Adrenal gland (tissue), 5 donors: Measurements from ENCODE around the gene LAMB1.

Source experiments
- CTCF ChIP-seq, 6 experiments: fragments of 450-650 bp in 4 of 6; fragments of 200-600 bp in 2 of 6; sonication (generic) in 1 of 6; IDR thresholded peaks; 1 replicate in 5 of 6; 2 replicates in 1 of 6; pipeline versions ENCODE4 v1.5.1 to v1.8.0; 2016 to 2021; ENCODE audit warnings: antibody characterized with exemption in 6 of 6, mild to moderate bottlenecking in 2 of 6, moderate library complexity in 1 of 6
- POLR2A ChIP-seq, 2 donors: fragments of 450-650 bp; IDR thresholded peaks; one replicate each; pipeline ENCODE4 v1.6.1; 2017; ENCODE audit warnings: antibody characterized with exemption in 2 of 2, mild to moderate bottlenecking in 2 of 2, moderate library complexity in 1 of 2
- donor health status: DM: no; HTN: no; CAD: no.

- TF ChIP-seq CTCF (IDR thresholded peaks at IDR 0.05) (no peak), POLR2A (IDR thresholded peaks at IDR 0.05) (no peak)
Observed at GRCh38 chr7:107900496-107901015, 102.4 kb downstream of the LAMB1 start.
